ENCODE measurements around the gene SORCS2. TPM values are rescaled to one million over a fixed set of nuclear protein-coding genes. Genes with fewer than 3 reads are reported as not detected.

SORCS2 gene
- total and polyA plus RNA-seq, 2 of the 8 experiments (the other 6 are each of a cell fraction or from before 2014, with no cell fraction given) = 0.36 to 1.8 TPM

GRCh38 chr4:7291372-7292114 lies 99.2 kb downstream of the SORCS2 start:
- Histone ChIP-seq H3K23ac (ENCODE audit: insufficient read length) (no peak overlapping the region), H4K8ac (ENCODE audit: extremely low read depth, insufficient read depth, low read length) (no peak overlapping the region), H3K4me2 (ENCODE audit: insufficient read depth in 1 of 2, low read depth in 2 of 2, low read length in 2 of 2) (no peak overlapping the region), H4K20me1 (replicated peaks in 1 of 2; ENCODE audit: control insufficient read depth in 1 of 2, insufficient read depth in 2 of 2, low read length in 2 of 2) (no peaks in the 10 kb centered on the region), H2BK12ac (ENCODE audit: low read depth, low read length) (no peak overlapping the region), H2BK15ac (ENCODE audit: low read length) (no peak overlapping the region), H2AFZ (ENCODE audit: low read length) (no peak overlapping the region), H2AK5ac (ENCODE audit: low read depth, low read length) (no peak overlapping the region), H3K4ac (replicated peaks; ENCODE audit: insufficient read length, low read depth, low read length) (no peak overlapping the region), H3K4me1 (replicated peaks in 1 of 4; ENCODE audit: control insufficient read depth in 3 of 4, insufficient read depth in 4 of 4, low read length in 3 of 4) (no peaks in the 10 kb centered on the region; a peak in 2 of 7 replicates), H3K27ac (ENCODE audit: low read depth, low read length) (no peak overlapping the region), H3K23me2 (ENCODE audit: low read depth, low read length) (no peaks in the 10 kb centered on the region; the same call in 1 of the 2 replicates), H3K18ac (ENCODE audit: extremely low read depth, low read length) (no peak overlapping the region), H3K14ac (ENCODE audit: insufficient read length) (no peak overlapping the region), H4K5ac (ENCODE audit: insufficient read length, low read depth, low read length) (no peak overlapping the region), H3K36me3 (ENCODE audit: control insufficient read depth in 2 of 4, insufficient read depth in 4 of 4, low read length in 3 of 4) (no peaks in the 10 kb centered on the region), H3K56ac (replicated peaks; ENCODE audit: insufficient read length, low read depth, low read length) (no peak overlapping the region), H3K4me3 (ENCODE audit: extremely low read depth in 1 of 4, insufficient read depth in 2 of 4, low read depth in 3 of 4, low read length in 4 of 4) (no peak overlapping the region), H3K9ac (replicated peaks in 1 of 4; ENCODE audit: extremely low read depth in 1 of 4, low read depth in 3 of 4, low read length in 3 of 4) (no peak overlapping the region), H4K91ac (replicated peaks; ENCODE audit: insufficient read length, low read length) (no peak overlapping the region), H2BK120ac (replicated peaks; ENCODE audit: low read depth, low read length) (no peak overlapping the region), H2BK5ac (ENCODE audit: low read depth, low read length) (no peak overlapping the region), H3K79me2 (ENCODE audit: control insufficient read depth in 1 of 2, insufficient read depth in 2 of 2, low read length in 2 of 2) (no peaks in the 10 kb centered on the region), H3K79me1 (ENCODE audit: low read depth, low read length) (no peaks in the 10 kb centered on the region), H3K27me3 (replicated peaks in 1 of 4; ENCODE audit: control insufficient read depth in 3 of 4, extremely low read depth in 1 of 4, insufficient read depth in 3 of 4, low read length in 3 of 4) (no peaks in the 10 kb centered on the region), H2BK20ac (ENCODE audit: low read length) (no peak overlapping the region), H3K9me3 (ENCODE audit: insufficient read depth in 2 of 2, low read depth in 1 of 2, low read length in 1 of 2) (no peaks in the 10 kb centered on the region)
- ChIA-PET CTCF (ENCODE audit: partially characterized antibody) (interaction anchor here (1.0 to 2.1 kb wide), 3 partner anchors 18 to 102 kb away, joined by 3 to 5 read pairs (median 3); partner anchors contain the start of gene SORCS2), POLR2A (ENCODE audit: partially characterized antibody) (no interaction called here)
- FAIRE-seq (no peak), DNase-seq (ENCODE audit: low read depth in 1 of 2, low spot score in 2 of 2) (no peak)
- WGBS, 2 experiments (ENCODE audit: extremely low coverage in 1 of 2, insufficient coverage in 1 of 2, insufficient read length in 1 of 2, insufficient replicate concordance in 2 of 2, low coverage in 1 of 2, low lambda C conversion rate in 2 of 2, missing lambda C conversion rate in 1 of 2) = 87% methylated on average over 19 of the region's 19 CpGs; no CpG with 5 or more reads in 1 of the 2 experiments
- no peak for TF ChIP-seq BACH1 (IDR thresholded peaks at IDR 0.05; ENCODE audit: low read length)
- no peak for TF ChIP-seq KDM4A (IDR thresholded peaks at IDR 0.05; ENCODE audit: low read depth, low read length, severe bottlenecking)
- TF ChIP-seq RNF2 (IDR thresholded peaks at IDR 0.05; ENCODE audit: borderline replicate concordance, low read depth, low read length, missing control alignments, poor library complexity, severe bottlenecking) = no peak
- TF ChIP-seq ZNF274 (IDR thresholded peaks at IDR 0.05; ENCODE audit: borderline replicate concordance, extremely low read depth, low read length) = no peak
- TF ChIP-seq MAX (IDR thresholded peaks at IDR 0.05) = no peak
- TF ChIP-seq SAP30 (IDR thresholded peaks at IDR 0.05; ENCODE audit: insufficient read depth, insufficient replicate concordance, low read length) = no peak
- TF ChIP-seq HDAC2 (IDR thresholded peaks at IDR 0.05; ENCODE audit: borderline replicate concordance in 1 of 2, low read depth in 2 of 2, low read length in 2 of 2) = no peak
- no peak for TF ChIP-seq MAFK (IDR thresholded peaks at IDR 0.05; ENCODE audit: low read depth, low read length)
- no peak for TF ChIP-seq CBX5 (IDR thresholded peaks at IDR 0.05; ENCODE audit: low read depth, low read length)
- TF ChIP-seq GTF2F1 (IDR thresholded peaks at IDR 0.05; ENCODE audit: borderline replicate concordance, low read depth, low read length) = no peak
- TF ChIP-seq KDM1A (IDR thresholded peaks at IDR 0.05; ENCODE audit: borderline replicate concordance, low read length) = no peak
- no peak for TF ChIP-seq SP2 (IDR thresholded peaks at IDR 0.05; ENCODE audit: low read length)
